GM18508 (cell line): ENCODE measurements around the gene PARL.

ENCODE experiments used
- ATAC-seq: cut with Tn5 transposase; IDR thresholded peaks from one replicate; pipeline ENCODE4 v1.9.1; 2021; ENCODE audit warnings: moderate number of reproducible peaks; ENCODE audit not compliant: insufficient read depth, unreplicated experiment

PARL gene

GRCh38 chr3:183862610-183863009 is 22.1 kb downstream of the PARL start:
- no peak for ATAC-seq

DNA sequence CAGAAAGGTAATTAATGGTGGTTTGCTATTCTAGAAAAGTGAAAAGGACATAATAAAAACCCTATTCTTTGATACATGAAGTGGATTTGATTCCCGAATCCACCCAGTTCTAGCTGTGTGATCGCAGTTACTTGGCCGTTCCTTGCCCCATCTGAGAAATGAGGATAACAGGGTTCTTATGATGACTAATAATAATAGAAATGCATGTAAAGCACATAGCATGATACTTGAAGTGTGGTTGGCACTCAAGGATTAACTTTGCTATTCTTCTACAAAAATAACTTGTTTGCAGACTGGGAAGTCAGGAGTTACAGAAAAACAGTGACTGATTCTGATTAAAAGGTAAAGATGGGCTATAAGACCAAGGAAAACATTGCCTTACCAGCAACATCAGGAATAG is 26.8 kb downstream of the PARL start:
- ATAC-seq = no peak

DNA sequence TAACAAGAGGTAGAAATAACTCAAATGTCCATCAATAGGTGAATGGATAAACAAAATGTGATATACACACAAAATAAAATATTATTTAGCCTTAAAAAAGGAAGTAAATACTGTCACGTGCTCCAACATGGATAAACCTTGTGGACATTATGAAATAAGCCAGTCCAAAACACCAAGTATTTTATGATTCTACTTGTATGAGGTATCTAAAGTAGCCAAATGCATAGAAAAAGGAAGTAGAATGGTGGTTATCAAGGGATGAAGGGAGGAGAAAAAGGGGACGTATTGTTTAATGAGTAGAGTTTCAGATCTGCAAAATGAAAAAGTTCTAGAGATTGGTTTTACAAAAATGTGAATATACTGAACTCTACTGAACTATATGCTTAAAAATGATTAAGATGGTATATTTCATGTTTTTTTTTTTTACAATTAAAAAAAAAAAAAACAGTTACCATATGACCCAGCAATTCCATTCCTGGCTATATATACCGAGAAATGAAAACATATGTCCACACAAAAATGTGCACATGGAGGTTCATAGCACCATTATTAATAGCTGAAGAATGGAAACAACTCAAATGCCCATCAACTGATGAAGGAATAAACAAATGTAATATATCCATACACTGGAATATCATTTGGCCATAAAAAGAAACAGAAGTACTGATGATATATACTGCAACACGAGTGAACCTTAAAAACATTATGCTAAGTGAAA is 30.2 kb downstream of the PARL start:
- ATAC-seq = no peak

DNA sequence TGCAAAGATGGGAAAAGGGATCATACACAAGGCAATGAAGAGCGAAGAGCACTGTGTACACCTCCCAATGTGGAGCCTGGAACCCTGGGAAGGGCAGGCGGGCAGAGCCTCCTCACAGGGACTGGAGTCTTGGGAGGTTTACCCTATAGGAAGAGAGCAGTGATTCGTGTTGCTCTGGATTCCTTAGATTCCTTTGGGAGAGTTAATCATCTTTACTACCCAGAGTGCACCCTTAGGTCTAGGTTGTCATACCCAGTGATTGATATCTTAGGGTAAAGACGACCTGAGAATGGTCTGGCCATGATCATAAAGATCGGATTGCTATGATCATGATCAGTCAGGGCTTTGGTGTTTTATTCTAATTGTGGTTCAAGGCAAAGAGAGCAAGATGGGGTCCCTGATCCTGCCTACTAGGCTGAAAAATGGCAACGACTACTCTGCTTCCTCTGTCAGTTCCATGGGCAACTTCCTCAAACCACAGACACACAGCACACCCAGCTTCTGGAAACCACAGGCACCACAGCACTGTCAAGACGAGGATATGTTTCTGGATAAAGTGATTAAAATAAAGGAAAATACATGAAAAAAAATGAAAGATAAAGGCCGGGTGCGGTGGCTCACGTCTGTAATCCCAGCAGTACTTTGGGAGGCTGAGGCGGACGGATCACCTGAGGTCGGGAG is 38.9 kb downstream of the PARL start:
- no peak for ATAC-seq

DNA sequence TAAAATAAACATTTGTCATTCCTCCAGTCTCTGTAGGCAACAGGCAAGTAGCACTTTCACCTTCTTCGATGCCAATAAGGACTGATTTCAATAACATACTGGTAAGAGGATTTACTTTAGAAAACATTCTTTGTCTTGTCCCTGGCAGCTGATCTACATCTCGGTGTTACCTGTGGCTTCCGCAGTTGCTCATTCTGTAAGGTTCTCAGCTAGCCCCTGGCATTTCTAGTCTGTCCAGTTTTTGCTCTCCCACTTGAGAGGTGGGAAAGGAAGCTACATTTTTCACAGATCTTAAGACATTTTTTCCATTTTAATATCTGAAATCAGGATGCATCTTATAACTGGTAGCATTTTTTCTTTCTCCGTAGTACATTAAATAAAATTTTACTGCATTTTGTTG is 39.6 kb downstream of the PARL start:
- ATAC-seq = no peak

DNA sequence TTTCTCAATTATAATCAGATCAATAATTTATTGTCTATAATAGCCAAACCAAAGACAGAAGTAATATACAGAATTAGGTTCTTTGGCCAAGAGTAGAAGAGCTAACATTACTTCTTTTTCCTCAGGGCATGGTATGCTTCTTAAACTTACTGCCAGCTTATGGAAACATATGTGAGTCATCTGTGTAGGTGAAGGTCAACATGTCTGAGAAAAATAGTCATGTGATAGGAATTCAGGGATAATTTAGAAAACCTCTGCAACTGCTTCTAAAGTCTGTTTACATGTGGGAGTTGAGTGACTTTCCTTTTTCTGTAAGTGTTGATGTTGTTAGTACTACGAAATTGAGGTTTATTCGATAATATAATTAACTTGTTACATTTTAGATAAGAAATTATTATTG is 40.1 kb downstream of the PARL start:
- no peak for ATAC-seq

DNA sequence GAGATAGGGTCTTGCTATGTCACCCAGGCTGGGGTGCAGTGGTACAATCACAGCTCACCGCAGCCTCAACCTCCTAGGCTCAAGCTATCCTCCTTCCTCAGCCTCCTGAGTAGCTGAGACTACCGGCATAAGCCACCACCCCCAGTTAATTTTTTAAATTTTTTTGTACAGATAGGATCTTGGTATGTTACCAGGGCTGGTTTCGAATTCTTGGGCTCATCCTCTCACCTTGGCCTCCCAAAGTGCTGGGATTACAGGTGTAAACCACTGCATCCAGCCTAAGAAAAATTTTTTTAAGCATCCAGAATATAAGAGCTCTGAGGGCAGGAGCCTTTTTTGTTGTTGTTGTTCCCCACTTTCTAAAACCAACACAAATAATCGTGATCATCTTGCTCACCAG is 44.9 kb downstream of the PARL start:
- ATAC-seq = no peak

- no peak for ATAC-seq
Observed at GRCh38 chr3:183837894-183838293, 46.8 kb downstream of the PARL start.

DNA sequence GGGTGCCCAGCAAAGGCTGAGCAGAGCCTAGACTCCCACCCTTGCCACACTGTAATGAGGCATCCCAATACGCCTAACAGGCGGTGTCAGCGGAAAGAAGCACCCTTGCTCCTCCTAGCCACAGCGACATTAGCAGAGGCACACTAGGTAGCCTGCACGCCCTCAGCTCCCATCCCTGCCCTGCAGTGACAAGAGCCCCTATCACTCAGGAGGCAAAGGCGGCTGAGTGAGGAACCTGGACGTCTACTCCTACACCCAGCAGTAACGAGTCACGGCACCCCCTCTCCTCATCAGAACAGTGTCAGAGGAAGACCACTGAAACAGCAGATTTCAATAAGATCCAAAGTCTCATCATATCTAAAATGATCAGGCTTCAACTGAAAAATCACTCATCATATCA is 47.3 kb downstream of the PARL start:
- no peak for ATAC-seq

DNA sequence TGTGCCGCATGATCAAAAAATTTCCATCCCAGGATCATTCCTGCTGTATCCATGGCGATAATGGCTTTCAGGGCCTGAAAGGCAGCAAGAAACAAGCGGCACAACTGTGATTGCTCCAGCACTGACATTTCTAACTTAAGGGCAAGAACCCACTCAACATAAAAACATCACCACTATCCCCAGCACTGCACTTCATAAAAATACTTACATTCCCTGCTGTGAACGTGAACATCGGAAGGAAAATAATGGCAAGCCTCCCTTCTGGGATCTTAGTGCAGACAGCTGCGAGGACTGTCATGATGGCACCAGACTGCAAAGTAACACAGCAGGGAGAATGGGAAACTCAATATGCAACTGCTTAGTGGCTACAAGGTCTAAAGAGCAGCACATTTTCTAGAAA is 51.2 kb downstream of the PARL start:
- no peak for ATAC-seq

GRCh38 chr3:183830187-183830586 is 54.5 kb downstream of the PARL start:
- no peak for ATAC-seq

GRCh38 chr3:183829466-183829865 is 55.2 kb downstream of the PARL start:
- no peak for ATAC-seq

- no peak for ATAC-seq
Observed at GRCh38 chr3:183828538-183828870, 56.2 kb downstream of the PARL start.

DNA sequence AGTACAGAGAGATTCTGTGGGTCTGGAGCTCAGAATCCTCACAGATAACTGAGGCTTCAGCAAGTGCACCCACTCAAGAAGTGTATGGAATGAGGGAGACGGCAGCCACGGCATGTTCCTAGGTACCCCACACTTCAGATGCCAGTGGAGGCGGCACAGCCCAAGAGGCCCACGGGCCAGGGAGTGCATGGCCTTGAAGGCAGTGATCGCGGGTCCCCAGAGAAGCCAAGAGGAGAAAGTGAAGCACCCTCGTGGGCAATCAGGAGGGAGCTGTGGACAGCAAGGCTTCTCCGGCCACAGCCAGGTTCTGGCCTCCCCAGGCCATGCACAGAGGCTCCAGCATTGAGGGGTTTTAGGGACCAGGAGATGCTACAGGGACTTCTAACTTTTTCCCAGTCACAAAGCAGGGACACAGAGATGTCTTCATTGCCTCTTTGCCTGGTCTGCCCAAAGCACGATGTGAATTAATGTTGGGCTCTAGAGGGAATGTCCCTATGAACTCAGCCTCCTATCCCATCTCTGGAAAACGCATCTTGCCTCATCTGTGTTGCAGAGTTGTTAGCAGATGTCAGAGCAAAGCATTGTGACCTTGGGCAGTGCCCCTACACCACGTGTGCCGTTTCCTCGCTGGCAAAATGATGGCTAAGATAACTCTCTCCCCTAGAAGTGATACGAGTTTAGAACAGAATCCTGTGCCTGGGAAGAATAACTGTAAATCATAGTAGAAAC is 56.7 kb downstream of the PARL start:
- ATAC-seq = no peak

DNA sequence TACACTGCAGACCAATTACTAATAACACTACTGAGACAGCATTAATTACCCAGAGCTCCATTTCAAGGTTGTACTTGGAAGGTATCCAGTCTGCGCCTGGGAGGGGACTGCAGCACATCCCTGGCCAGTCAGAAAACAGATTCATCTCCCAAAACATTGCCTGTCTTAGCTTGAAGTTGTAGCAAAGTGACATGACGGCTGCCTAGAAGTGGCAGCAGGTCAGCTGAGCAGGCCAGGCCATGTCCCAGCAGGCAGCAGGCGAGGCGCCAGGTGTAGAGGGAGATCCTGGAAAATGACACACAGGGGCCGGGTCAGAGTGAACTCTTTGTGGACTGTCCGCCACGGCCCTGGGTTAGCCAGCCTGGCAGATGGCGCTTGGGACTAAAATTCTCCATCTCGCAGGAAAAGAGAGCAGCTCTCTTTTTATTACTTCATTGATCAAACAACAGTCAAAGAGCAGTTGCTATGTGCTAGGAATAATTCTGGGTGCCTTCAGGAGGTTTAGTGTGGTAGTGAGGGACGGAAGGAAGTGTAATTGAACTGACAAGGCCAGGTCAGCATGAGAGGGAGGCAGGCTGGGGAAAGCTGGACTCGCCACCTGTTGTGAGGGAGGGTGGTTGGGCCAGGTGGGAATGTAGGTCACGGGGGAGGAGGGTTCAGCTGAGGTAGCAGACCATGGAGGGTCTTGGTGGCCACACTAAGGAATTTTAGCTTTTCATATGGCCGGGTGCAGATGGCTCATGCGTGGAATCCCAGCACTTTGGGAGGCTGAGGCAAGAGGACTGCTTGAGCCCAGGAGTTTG is 58.0 kb downstream of the PARL start:
- no peak for ATAC-seq

DNA sequence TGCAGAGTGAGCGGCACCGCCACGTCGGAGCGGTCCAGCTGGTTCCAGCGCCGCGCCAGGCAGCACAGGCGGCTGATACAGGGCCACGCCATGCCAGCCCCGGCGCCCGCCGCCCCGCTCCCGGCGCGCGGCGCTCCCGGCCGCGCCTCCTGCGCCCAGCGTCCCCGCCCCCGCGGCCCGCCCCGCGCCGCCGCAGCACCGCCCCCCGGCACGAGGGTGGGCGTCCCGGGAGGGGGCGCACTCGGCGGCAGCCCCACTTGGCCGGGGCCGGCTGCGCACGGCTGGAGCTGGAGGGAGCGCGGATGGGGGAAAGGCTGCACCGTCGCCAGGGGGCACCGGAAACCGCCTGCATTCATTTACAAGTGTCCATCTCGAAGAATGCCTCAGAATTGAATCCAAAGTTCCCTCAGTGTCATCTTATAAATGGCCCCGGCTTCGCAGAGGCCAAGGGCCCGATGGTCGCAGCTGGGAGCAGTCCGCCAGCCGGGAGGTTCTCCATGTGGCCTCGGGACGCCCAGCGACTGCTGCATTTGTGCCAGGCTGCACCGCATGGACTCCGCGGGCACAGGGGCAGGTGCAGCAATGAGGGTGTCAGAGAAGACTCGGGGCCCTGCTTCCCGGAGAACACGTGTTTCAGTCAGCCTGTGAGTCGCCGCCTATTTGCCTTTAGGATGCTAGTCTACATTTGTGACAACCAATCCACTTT is 59.1 kb downstream of the PARL start, which contains the start of gene MAP6D1:
TSS of gene MAP6D1 (minus strand) at position 122 of the 706 bp plus-strand sequence. CDS start at position 92, 30 bp downstream.
- no peak for ATAC-seq

DNA sequence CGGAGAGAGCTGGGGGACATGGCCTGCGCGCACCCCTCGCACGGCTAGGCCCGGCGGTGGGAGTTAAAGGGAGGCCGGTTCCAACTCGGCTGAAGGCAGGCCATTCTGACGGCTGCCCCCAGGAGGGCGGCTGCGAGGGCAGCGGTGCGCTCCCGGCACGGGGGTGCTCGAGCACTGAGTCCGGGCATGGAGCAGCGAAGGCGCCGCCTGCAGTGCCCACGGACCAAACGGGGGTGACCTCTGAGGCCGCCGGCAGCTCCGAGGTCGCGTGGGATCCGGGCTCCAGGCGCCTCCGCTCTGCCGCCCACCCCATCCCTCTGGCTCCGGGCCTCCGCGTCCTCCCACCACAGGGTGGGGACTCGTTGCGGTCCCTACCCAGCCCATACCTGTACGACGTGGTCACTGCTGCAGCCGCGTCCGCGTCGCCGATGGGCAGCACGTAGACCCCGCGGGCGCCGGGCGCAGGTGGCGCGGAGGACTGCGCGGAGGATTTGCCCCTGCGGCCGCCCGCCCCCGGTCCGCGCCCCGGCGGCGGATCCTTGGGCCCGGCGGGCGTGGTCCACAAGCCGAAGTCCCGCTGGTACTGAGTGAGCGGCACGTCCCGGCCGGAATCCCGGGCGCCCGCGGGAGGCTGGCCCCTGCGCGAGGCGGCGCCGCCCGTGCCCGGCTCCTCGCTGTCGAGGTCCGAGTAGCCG is 59.8 kb downstream of the PARL start:
- no peak for ATAC-seq

DNA sequence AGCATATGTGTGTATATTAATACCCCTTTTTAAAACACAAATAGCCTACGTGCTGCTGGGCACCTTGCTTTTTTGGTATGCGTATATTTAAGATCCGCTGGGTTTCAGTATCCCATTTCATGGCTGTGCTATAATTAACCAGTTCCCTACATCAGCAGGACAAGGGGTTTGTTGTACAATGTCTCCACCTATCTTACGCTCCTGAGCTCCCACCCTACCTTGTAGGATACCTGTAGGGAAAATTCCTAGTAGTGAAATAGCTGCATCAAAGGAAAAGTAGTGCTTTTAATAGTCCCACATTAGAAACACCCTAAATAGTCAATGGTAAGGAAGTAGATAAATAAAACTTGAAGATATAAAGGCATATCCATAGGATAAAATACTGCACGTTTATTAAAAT is 60.7 kb downstream of the PARL start:
- no peak for ATAC-seq

- ATAC-seq = no peak
Observed at GRCh38 chr3:183822631-183823030, 62.0 kb downstream of the PARL start.

GRCh38 chr3:183819831-183820230 is 64.8 kb downstream of the PARL start:
- no peak for ATAC-seq
